ENCODE results near the gene DAZAP2.
"Not testable (repeated sequence)": the region's sequence is repeated elsewhere in the genome, so short reads cannot be mapped to it uniquely, and the experiment has no call there.

The DAZAP2 gene

GRCh38 chr12:51246254-51246853, 7.7 kb downstream of the DAZAP2 start:
- TF ChIP-seq, protein P1, sequence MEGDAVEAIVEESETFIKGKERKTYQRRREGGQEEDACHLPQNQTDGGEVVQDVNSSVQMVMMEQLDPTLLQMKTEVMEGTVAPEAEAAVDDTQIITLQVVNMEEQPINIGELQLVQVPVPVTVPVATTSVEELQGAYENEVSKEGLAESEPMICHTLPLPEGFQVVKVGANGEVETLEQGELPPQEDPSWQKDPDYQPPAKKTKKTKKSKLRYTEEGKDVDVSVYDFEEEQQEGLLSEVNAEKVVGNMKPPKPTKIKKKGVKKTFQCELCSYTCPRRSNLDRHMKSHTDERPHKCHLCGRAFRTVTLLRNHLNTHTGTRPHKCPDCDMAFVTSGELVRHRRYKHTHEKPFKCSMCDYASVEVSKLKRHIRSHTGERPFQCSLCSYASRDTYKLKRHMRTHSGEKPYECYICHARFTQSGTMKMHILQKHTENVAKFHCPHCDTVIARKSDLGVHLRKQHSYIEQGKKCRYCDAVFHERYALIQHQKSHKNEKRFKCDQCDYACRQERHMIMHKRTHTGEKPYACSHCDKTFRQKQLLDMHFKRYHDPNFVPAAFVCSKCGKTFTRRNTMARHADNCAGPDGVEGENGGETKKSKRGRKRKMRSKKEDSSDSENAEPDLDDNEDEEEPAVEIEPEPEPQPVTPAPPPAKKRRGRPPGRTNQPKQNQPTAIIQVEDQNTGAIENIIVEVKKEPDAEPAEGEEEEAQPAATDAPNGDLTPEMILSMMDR (IDR thresholded peaks at IDR 0.05; ENCODE audit: unreplicated experiment in 3 of 3) = no peak
- Mint-ChIP-seq H3K36me3 (ENCODE audit: low read depth) (peaks cover 27% of the 10 kb centered on the region), H3K27ac (peak overlapping the region; percentile 24 to 79 (median 61)), H3K4me3 (no peak overlapping the region), H3K27me3 (ENCODE audit: low read depth) (no peaks in the 10 kb centered on the region), H3K9me3 (no peaks in the 10 kb centered on the region), H3K4me1 (peaks cover 14% of the 10 kb centered on the region)

GRCh38 chr12:51247523-51248206, 9.0 kb downstream of the DAZAP2 start:
- no peaks in the 10 kb centered on the region for H3K27me3 Mint-ChIP-seq (ENCODE audit: low read depth)
- H3K36me3 Mint-ChIP-seq (ENCODE audit: low read depth) = peaks cover 18% of the 10 kb centered on the region
- no peak overlapping the region for H3K4me3 Mint-ChIP-seq
- peak overlapping the region; percentile 26 to 77 (median 36) for H3K27ac Mint-ChIP-seq
- H3K4me1 Mint-ChIP-seq = peaks cover 14% of the 10 kb centered on the region
- H3K9me3 Mint-ChIP-seq = no peaks in the 10 kb centered on the region
- TF ChIP-seq, protein P1 (IDR thresholded peaks at IDR 0.05; ENCODE audit: unreplicated experiment in 3 of 3) = no peak

DNA sequence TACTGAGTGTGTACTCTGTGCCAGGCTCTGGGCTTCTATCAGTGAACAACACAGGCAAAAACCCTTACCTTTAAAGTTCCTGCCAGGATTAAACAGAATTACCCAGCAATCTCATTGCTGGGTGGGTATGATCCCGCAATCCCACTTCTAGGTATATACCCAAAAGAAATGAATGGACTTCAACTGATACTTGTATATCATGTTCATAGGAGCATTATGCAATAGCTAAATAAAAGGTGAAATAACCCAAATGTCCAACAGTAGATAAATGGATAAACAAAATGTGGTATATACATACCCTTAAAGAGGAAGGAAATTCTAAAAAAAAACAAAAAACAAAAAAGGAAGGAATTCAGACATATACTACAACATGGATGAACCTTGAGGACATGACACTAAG, 14.7 kb downstream of the DAZAP2 start:
- no peaks in the 10 kb centered on the region for H3K9me3 Mint-ChIP-seq
- TF ChIP-seq, protein P1 (IDR thresholded peaks at IDR 0.05; ENCODE audit: unreplicated experiment in 3 of 3) = no peak
- peaks cover 4% of the 10 kb centered on the region for H3K4me1 Mint-ChIP-seq
- no peaks in the 10 kb centered on the region for H3K27me3 Mint-ChIP-seq (ENCODE audit: low read depth)
- H3K36me3 Mint-ChIP-seq (ENCODE audit: low read depth) = no peaks in the 10 kb centered on the region
- no peak overlapping the region for H3K4me3 Mint-ChIP-seq
- no peak overlapping the region for H3K27ac Mint-ChIP-seq

DNA sequence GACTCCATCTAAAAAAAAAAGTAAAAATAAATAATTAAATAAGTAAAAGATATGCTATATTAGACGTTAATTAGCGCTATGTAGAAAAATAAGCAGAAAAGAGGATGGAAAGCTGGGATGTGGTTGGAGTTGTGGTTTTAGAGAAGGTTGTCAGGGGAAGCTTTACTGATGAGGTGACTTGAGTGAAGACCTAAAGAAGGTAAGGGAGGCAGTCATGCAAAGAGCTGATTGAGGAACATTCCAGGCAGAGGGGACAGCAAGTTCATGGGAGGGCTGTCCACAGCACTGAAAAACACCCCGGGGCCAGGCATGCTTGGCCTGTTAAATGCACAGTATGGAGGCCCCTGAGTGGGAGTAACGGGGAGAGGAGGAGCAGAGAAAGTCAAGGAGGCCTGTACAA, 15.9 kb downstream of the DAZAP2 start:
- peak overlapping the region; percentile 61 to 92 (median 61) for H3K27ac Mint-ChIP-seq
- no peaks in the 10 kb centered on the region for H3K27me3 Mint-ChIP-seq (ENCODE audit: low read depth)
- no peaks in the 10 kb centered on the region for H3K36me3 Mint-ChIP-seq (ENCODE audit: low read depth)
- TF ChIP-seq, protein P1 (IDR thresholded peaks at IDR 0.05; ENCODE audit: unreplicated experiment in 3 of 3) = no peak
- H3K4me3 Mint-ChIP-seq = no peak overlapping the region
- peaks cover 4% of the 10 kb centered on the region for H3K4me1 Mint-ChIP-seq
- H3K9me3 Mint-ChIP-seq = no peaks in the 10 kb centered on the region

DNA sequence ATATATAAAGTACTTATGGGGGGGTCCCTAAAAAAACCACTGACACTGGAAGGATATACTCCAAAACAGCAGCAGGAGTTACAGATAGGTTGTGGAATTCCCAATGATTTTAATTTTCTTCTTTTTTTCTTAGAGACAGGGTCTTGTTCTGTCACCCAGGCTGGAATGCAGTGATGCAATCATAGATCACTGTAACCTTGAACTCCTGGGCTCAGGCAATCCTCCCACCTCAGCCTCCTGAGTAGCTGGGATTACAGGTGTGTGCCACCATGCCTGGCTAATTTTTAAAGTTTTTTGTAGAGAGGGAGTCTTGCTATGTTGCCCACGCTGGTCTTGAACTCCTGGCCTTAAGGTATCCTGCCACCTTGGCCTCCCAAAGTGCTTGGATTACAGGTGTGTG, 21.0 kb downstream of the DAZAP2 start:
- not testable (repeated sequence) for H3K27me3 Mint-ChIP-seq (ENCODE audit: low read depth); H3K36me3 Mint-ChIP-seq (ENCODE audit: low read depth); H3K4me1 Mint-ChIP-seq; H3K4me3 Mint-ChIP-seq; H3K9me3 Mint-ChIP-seq; H3K27ac Mint-ChIP-seq

GRCh38 chr12:51262758-51263177, 24.1 kb downstream of the DAZAP2 start:
- no peak overlapping the region for H3K4me3 Mint-ChIP-seq
- H3K36me3 Mint-ChIP-seq (ENCODE audit: low read depth) = no peaks in the 10 kb centered on the region
- H3K4me1 Mint-ChIP-seq = no peaks in the 10 kb centered on the region
- TF ChIP-seq, protein P1 (IDR thresholded peaks at IDR 0.05; ENCODE audit: unreplicated experiment in 3 of 3) = peak in 1 of 3 experiments; percentile 22
- H3K27me3 Mint-ChIP-seq (ENCODE audit: low read depth) = peaks cover 9% of the 10 kb centered on the region
- H3K9me3 Mint-ChIP-seq = no peaks in the 10 kb centered on the region
- H3K27ac Mint-ChIP-seq = no peak overlapping the region
